ENCODE data around the gene MYO1H. TPM values are rescaled to one million over a fixed set of nuclear protein-coding genes. Genes with fewer than 3 reads are reported as not detected.
A peak's percentile ranks its signal among the peaks of the same experiment; 100 is the strongest.
"Not testable (repeated sequence)": the region's sequence is repeated elsewhere in the genome, so short reads cannot be mapped to it uniquely, and the experiment has no call there.

MYO1H gene
- total RNA-seq, 2 donors from 2014 or later = not detected

DNA sequence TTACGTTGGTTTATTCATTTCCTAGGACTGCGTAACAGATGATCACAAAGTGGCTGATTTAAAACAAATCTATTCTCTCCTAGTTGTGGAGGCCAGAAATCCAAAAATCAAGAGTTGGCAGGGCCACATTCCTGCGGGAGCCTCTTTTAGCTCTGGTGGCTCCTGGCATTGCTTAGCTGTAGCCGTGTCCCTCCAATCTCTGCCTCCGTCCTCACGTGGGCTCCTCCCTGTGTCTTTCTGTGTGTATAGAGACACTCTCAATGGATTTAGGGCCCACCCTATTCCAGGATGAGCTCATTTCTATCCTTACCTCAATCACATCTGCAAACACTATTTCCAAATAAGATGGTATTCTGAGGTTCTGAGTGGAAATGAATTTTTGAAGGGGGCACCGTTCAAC lies 86.9 kb downstream of the MYO1H start:
- ATAC-seq (replicated peaks in 1 of 2) = no peak
- H3K4me3 Mint-ChIP-seq = no peak overlapping the region

DNA sequence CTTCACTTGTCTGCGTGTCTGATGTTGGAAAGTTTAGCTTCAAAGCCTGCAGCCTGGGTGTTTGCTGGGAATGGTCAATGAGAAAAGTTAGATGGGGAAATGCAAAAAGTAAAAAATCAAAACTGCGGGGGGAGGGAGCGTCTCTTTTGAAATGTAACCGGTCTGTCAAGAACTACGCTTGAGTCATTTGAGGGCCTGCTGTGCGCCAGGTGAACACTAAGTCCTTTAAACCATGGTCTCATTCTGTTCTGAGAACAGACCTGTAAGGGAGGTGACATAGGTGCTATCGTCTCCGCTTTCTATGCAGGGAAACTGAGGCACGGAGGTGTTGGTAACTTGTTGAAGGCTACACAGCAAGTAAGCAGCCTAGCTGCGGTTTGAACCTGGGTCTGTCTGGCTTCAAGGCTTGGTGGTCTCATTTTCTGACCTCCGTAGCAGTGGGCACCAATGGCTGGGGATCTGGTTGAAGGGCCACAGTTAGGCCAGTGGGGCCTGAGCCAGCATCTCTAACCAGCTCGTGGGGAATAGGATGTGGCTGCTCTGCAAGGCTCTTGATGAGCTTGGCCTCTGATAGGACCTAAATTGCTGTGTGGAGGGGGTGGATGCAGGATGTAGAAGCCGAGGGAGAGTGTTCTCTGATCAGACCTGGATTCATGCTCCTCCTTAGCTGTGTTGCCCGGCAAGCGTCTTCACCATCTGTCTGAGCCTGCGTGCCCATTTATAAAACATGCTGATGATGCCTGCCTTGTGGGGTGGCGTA lies 87.9 kb downstream of the MYO1H start:
- H3K4me1 Mint-ChIP-seq (ENCODE audit: low read depth) = peaks cover 10% of the 10 kb centered on the region
- no peak for DNase-seq

More for the DNA sequence above, 86.9 kb downstream of the MYO1H start:
- Mint-ChIP-seq H3K36me3 (ENCODE audit: insufficient read depth in 2 of 2) (no peaks in the 10 kb centered on the region), H3K4me1 (ENCODE audit: low read depth) (peaks cover 10% of the 10 kb centered on the region), H3K27me3 (ENCODE audit: low read depth) (no peaks in the 10 kb centered on the region), H3K27ac (no peak overlapping the region), H3K9me3 (no peaks in the 10 kb centered on the region)
- no peak for DNase-seq

DNA sequence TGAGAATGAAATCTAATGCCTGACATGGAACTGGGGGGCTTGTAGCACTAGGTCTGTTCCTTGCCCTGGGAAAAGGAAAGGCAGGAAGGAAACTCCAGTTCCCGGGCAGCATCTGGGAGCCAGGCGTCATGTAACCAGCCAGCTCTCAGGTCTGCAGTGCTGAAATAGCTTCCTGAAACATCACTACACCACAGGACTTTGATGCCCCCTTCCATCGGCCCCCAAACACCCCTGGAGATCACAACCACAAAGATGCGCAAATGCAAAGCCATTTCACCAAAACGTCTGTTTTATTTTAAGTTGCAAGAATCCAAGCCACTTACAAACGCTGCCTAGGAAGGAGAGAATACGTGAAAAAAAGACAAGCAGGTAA lies 88.5 kb downstream of the MYO1H start:
- ATAC-seq (replicated peaks in 1 of 2) (no peak), DNase-seq (no peak)
- Mint-ChIP-seq H3K27ac (no peak overlapping the region), H3K27me3 (ENCODE audit: low read depth) (no peaks in the 10 kb centered on the region), H3K36me3 (ENCODE audit: insufficient read depth in 2 of 2) (no peaks in the 10 kb centered on the region), H3K4me1 (ENCODE audit: low read depth) (peaks cover 10% of the 10 kb centered on the region), H3K9me3 (no peaks in the 10 kb centered on the region), H3K4me3 (no peak overlapping the region)

More for the DNA sequence above, 87.9 kb downstream of the MYO1H start:
- Mint-ChIP-seq H3K27me3 (ENCODE audit: low read depth) (no peaks in the 10 kb centered on the region), H3K36me3 (ENCODE audit: insufficient read depth in 2 of 2) (no peaks in the 10 kb centered on the region), H3K27ac (no peak overlapping the region), H3K9me3 (no peaks in the 10 kb centered on the region), H3K4me3 (no peak overlapping the region)
- no peak for ATAC-seq (replicated peaks in 1 of 2)

DNA sequence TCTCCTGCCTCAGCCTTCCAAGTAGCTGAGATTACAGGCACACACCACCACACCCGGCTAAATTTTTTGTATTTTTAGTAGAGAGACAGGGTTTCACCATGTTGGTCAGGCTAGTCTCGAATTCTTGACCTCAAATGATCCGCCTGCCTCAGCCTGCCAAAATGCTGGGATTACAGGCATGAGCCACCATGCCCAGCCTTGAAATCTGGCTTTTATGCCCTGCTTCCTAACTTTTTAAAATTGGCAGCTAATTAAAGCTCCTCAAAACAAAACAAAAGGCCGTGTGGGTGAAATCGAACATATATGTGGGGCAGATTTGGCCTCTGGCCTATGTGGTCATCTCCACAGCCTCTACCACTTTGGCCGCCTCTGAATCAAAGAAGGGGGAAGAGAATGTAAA lies 91.5 kb downstream of the MYO1H start:
- no peak for DNase-seq
- H3K9me3 Mint-ChIP-seq = no peaks in the 10 kb centered on the region
- ATAC-seq (replicated peaks in 1 of 2) = no peak
- no peaks in the 10 kb centered on the region for H3K4me1 Mint-ChIP-seq (ENCODE audit: low read depth)
- H3K4me3 Mint-ChIP-seq = no peak overlapping the region
- H3K27me3 Mint-ChIP-seq (ENCODE audit: low read depth) = no peaks in the 10 kb centered on the region
- no peaks in the 10 kb centered on the region for H3K36me3 Mint-ChIP-seq (ENCODE audit: insufficient read depth in 2 of 2)
- H3K27ac Mint-ChIP-seq = no peak overlapping the region

DNA sequence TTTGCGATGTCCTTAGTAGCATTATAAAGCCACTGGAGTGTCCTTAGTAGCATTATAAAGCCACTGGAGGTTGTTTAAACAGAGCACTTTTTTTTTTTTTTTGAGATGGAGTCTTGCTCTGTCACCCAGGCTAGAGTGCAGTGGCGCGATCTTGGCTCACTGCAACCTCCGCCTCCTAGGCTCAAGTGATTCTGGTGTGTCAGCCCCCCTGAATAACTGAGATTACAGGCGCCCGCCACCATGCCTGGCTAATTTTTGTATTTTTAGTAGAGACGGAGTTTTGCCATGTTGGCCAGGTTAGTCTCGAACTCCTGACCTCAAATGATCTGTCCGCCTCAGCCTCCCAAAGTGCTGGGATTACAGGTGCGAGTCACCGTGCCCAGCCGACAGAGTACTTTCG lies 92.3 kb downstream of the MYO1H start:
- H3K4me3 Mint-ChIP-seq; ATAC-seq (replicated peaks in 1 of 2); DNase-seq; H3K9me3 Mint-ChIP-seq; H3K4me1 Mint-ChIP-seq (ENCODE audit: low read depth); H3K27me3 Mint-ChIP-seq (ENCODE audit: low read depth); H3K27ac Mint-ChIP-seq; H3K36me3 Mint-ChIP-seq (ENCODE audit: insufficient read depth in 2 of 2): not testable (repeated sequence)

DNA sequence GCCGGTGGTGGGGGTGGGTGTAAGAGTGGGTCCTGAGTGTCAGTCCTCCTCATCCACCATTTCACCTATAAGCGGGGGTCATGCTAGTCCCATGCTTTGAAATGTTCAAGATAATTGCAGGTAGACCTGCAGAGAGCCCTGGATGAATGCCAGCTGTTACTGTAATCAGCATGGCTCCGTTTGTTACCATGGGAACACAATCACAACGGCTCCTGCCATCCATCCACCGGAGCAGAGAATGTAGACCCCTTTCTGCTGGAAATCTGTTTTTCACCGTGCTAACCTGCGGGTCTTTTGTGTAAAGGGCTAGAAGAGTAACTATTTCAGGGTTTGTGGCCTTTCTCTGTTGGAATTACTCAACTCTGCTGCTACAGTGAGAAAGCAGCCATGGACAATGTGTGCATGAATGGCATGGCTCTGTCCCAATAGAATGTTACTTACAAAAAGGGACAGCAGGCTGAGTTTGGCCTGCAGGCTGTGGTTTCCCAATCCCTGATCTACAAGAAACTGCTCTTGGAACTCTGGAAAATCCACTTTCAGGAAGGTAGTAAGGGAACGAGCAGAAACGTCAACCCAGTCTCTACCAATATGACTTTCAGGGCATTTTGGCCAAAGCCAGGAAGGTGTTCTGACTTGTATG lies 93.3 kb downstream of the MYO1H start:
- ATAC-seq (replicated peaks in 1 of 2) (no peak), DNase-seq (no peak)
- Mint-ChIP-seq H3K27ac (peak overlapping the region; percentile 70), H3K36me3 (ENCODE audit: insufficient read depth in 2 of 2) (no peaks in the 10 kb centered on the region), H3K4me3 (no peak overlapping the region), H3K4me1 (ENCODE audit: low read depth) (no peaks in the 10 kb centered on the region), H3K27me3 (ENCODE audit: low read depth) (no peaks in the 10 kb centered on the region), H3K9me3 (no peaks in the 10 kb centered on the region)

DNA sequence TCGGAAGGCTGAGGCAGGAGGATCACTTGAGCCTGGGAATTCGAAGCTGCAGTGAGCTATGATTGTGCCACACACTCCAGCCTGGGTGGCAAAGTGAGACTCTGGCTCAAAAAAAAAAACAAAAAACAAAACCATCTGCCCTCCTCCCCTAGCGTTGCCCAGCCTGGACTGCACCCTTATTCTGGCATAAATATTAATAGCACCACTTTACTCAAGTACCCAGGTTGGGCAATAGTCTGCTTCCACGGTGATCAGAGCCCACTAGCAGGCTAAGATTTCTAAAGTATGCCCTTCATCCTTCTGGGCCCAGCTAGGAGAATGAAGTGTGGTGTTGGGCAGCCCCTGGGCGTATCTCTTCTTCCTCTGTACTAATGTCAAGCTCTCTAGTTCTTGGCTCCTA lies 96.1 kb downstream of the MYO1H start:
- ATAC-seq (replicated peaks in 1 of 2) = no peak
- Mint-ChIP-seq H3K36me3 (ENCODE audit: insufficient read depth in 2 of 2) (no peaks in the 10 kb centered on the region), H3K4me1 (ENCODE audit: low read depth) (no peaks in the 10 kb centered on the region), H3K9me3 (no peaks in the 10 kb centered on the region), H3K4me3 (no peak overlapping the region), H3K27me3 (ENCODE audit: low read depth) (no peaks in the 10 kb centered on the region), H3K27ac (no peak overlapping the region)
- DNase-seq = no peak

DNA sequence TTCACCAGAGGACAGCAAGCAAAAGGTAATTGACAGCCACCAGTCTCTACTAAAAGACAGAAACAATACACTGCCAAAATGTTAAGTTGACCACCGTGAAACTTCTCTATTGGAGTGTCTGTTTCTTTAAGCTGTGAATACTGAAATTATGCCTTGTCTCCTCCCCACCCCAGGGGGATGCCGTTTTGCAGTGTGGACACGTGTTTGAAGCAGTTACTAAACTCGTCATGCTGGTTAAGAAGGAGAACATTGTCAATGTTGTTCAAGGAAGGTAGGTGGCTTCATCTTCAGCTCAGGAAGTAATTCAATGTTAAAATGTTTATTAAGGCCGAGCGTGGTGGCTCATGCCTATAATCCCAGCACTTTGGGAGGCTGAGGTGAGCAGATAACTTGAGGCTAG lies 96.6 kb downstream of the MYO1H start:
- no peak overlapping the region for H3K4me3 Mint-ChIP-seq
- H3K27ac Mint-ChIP-seq = no peak overlapping the region
- DNase-seq = no peak
- no peaks in the 10 kb centered on the region for H3K27me3 Mint-ChIP-seq (ENCODE audit: low read depth)
- ATAC-seq (replicated peaks in 1 of 2) = no peak
- no peaks in the 10 kb centered on the region for H3K36me3 Mint-ChIP-seq (ENCODE audit: insufficient read depth in 2 of 2)
- no peaks in the 10 kb centered on the region for H3K4me1 Mint-ChIP-seq (ENCODE audit: low read depth)
- no peaks in the 10 kb centered on the region for H3K9me3 Mint-ChIP-seq

DNA sequence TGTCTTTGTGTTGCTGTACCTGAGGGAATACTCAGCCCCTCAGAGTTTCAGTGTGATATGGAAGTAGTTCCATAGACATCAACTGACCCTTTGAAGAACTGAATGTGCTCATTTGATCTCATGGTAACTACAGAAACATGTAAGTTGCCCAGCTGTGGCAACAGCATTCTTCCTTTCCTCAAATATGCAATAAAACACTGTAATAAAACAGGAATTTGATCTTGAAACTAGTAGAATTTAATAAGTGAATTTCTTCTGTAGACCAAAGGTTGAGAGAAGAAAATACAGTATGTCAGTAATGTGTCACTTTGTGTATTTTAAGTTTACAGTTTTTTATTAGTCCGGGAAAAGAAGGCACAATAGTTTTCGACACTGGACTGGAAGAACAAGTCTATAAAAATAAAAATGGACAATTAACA lies 97.5 kb downstream of the MYO1H start:
- Mint-ChIP-seq H3K4me1 (ENCODE audit: low read depth) (no peaks in the 10 kb centered on the region), H3K27ac (peak overlapping the region; percentile 73), H3K36me3 (ENCODE audit: insufficient read depth in 2 of 2) (no peaks in the 10 kb centered on the region), H3K4me3 (no peak overlapping the region), H3K9me3 (no peaks in the 10 kb centered on the region), H3K27me3 (ENCODE audit: low read depth) (no peaks in the 10 kb centered on the region)
- no peak for DNase-seq
- no peak for ATAC-seq (replicated peaks in 1 of 2)

DNA sequence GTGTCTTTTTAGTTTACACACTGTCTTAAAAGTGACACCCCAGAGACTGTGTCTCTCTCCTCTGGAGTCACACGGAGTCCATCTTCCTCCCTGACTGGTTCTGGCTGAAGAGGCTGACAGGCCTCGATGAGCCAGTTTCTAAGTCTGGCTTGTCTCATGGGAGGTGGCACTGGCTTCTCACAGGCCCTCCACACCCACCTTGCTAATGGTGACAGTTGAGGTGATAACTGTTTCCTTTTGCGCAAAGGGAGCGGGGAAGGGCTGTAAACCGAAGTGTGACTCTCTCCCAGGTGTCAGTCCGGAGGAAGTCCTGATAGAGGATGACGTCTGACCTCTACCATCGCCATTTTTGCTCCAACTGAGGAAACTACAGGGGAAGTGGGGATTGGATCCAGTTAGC lies 99.2 kb downstream of the MYO1H start:
- H3K27me3 Mint-ChIP-seq (ENCODE audit: low read depth) = no peaks in the 10 kb centered on the region
- no peak overlapping the region for H3K4me3 Mint-ChIP-seq
- ATAC-seq (replicated peaks in 1 of 2) (no peak), DNase-seq (no peak)
- H3K4me1 Mint-ChIP-seq (ENCODE audit: low read depth) = no peaks in the 10 kb centered on the region
- no peak overlapping the region for H3K27ac Mint-ChIP-seq
- H3K9me3 Mint-ChIP-seq = no peaks in the 10 kb centered on the region
- H3K36me3 Mint-ChIP-seq (ENCODE audit: insufficient read depth in 2 of 2) = peaks cover 0 to 2% of the 10 kb centered on the region in 2 donors

DNA sequence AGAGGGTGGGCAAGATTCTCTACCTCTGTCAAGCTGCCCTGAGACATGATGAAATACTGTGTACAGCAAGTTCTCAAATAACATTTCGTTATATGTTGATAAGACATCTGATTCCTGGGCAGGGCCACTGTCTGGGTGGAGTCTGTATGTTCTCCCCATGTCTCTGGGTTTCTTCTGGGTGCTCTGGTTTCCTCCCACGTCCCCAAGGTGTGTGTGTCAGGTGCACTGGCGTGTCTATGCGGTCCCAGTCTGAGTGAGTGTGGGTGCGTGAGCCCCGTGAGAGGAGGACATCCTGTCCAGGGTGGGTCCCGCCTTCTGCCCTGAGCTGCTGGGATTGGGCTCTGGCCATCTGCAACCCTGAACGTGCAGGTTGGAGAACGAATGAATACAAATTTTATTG lies 99.8 kb downstream of the MYO1H start:
- H3K4me3 Mint-ChIP-seq = no peak overlapping the region
- H3K9me3 Mint-ChIP-seq = no peaks in the 10 kb centered on the region
- ATAC-seq (replicated peaks in 1 of 2) = no peak
- no peak for DNase-seq
- H3K4me1 Mint-ChIP-seq (ENCODE audit: low read depth) = no peaks in the 10 kb centered on the region
- no peaks in the 10 kb centered on the region for H3K27me3 Mint-ChIP-seq (ENCODE audit: low read depth)
- no peak overlapping the region for H3K27ac Mint-ChIP-seq
- peaks cover 0 to 2% of the 10 kb centered on the region in 2 donors for H3K36me3 Mint-ChIP-seq (ENCODE audit: insufficient read depth in 2 of 2)

DNA sequence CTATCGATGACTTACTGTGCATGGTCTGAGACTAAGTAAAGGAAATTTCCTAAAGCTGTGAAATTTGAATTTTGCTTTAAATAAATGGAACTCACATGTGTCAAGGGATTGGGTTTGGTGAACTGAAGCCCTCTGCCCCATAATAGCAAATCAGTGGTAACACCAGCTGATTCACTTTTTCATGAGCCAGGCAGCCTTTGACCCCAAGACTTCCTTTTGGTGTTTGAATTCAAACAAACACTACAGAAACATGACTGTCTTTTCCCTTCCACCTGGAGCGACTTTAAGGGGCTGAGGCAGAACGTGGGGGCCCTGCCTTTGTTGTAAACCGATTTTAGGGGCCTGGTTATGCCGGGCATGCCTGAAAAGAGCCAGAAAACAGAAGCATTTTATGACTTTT lies 100.6 kb downstream of the MYO1H start:
- no peaks in the 10 kb centered on the region for H3K4me1 Mint-ChIP-seq (ENCODE audit: low read depth)
- H3K4me3 Mint-ChIP-seq = no peak overlapping the region
- H3K27ac Mint-ChIP-seq = no peak overlapping the region
- DNase-seq (no peak), ATAC-seq (replicated peaks in 1 of 2) (no peak)
- no peaks in the 10 kb centered on the region for H3K27me3 Mint-ChIP-seq (ENCODE audit: low read depth)
- H3K36me3 Mint-ChIP-seq (ENCODE audit: insufficient read depth in 2 of 2) = peaks cover 0 to 2% of the 10 kb centered on the region in 2 donors
- H3K9me3 Mint-ChIP-seq = no peaks in the 10 kb centered on the region

DNA sequence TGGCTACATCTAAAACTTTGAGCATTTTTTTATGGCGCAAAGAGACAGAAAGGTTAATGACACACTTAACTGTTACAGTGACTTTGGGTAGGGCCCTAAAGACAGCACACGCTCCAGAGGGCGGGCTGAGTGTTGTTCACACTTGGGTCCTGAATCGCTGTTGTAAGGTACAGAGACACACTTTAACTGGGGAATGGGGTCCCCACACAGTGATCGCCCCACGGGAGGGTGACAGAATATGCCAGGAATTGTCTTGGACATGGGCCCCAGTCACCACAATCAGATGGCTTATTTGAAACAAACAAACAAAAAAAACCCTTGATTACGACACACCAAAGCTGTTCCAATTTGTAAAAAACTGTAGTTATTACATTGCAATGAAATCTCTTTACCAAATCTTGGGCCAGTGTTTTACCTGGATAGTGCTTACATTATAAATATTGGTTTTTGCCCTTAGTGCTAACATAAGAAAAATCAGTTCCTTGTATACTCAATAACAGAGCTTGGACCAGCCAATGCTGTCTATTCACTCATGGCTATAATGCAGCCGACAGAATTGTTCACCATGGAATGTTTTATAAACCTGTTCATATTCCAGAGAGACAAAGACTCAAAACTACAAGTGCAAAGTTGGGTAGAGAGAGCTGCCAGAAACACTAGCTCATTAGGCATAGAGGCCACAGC lies 101.1 kb downstream of the MYO1H start:
- Mint-ChIP-seq H3K36me3 (ENCODE audit: insufficient read depth in 2 of 2) (peaks cover 2% of the 10 kb centered on the region in 2 donors), H3K27me3 (ENCODE audit: low read depth) (no peaks in the 10 kb centered on the region), H3K9me3 (no peaks in the 10 kb centered on the region), H3K4me1 (ENCODE audit: low read depth) (no peaks in the 10 kb centered on the region), H3K4me3 (no peak overlapping the region), H3K27ac (no peak overlapping the region)
- no peak for DNase-seq
- ATAC-seq (replicated peaks in 1 of 2) = no peak
